ENCODE measurements around the gene E2F4.

DNA sequence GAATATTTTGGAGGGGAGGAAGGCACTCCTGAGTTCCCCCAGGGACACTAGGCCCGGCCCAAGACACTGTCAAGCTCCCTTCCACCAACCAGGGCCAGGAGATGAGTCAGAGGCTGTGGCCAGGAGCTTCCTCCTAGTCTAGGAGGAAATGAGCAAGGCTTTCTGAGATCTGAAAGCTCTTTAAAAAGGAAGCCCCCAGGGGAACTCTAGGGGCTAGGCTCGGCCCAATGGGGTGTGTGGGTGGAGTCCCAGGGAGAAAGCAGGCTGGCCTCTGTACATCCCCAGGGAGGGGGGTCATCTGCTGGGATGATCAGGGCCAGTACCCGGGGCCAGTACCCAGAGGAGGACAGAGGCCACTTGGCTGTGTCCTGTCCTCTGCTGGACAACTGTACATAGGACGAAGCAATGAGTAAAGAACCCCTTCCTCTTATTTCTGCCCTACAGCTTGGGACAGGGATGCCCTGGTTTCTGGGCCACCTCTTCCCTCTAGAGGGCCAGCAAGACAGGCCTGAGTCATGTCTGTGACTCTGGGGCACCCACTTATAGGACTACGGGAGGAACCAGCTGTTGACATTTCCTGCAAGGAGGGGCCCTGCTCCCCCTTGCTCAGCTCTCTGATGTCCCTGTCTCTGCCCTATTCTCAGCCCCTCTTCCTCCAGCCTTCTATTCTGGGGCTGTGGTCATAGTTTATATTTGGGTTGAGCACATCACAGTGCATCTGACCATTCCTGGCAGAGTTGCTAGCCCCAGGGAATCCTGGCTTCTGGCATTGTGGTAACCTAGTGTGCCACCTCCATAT is 52.6 kb downstream of the E2F4 start:
- TF ChIP-seq, protein P1, sequence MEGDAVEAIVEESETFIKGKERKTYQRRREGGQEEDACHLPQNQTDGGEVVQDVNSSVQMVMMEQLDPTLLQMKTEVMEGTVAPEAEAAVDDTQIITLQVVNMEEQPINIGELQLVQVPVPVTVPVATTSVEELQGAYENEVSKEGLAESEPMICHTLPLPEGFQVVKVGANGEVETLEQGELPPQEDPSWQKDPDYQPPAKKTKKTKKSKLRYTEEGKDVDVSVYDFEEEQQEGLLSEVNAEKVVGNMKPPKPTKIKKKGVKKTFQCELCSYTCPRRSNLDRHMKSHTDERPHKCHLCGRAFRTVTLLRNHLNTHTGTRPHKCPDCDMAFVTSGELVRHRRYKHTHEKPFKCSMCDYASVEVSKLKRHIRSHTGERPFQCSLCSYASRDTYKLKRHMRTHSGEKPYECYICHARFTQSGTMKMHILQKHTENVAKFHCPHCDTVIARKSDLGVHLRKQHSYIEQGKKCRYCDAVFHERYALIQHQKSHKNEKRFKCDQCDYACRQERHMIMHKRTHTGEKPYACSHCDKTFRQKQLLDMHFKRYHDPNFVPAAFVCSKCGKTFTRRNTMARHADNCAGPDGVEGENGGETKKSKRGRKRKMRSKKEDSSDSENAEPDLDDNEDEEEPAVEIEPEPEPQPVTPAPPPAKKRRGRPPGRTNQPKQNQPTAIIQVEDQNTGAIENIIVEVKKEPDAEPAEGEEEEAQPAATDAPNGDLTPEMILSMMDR (IDR thresholded peaks at IDR 0.05) = no peak
- TF ChIP-seq, protein P2, sequence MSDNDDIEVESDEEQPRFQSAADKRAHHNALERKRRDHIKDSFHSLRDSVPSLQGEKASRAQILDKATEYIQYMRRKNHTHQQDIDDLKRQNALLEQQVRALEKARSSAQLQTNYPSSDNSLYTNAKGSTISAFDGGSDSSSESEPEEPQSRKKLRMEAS (IDR thresholded peaks at IDR 0.05) = no peak
- TF ChIP-seq PHF8 (IDR thresholded peaks at IDR 0.05; ENCODE audit: borderline replicate concordance, low read depth) (no peak), CEBPB (IDR thresholded peaks at IDR 0.05) (no peak), POLR2A (IDR thresholded peaks at IDR 0.05; ENCODE audit: low read length) (no peak), NR3C1 (IDR thresholded peaks at IDR 0.05) (no peak), TP53 (CRISPR knock-in tag; IDR thresholded peaks at IDR 0.05) (no peak), ZFP36 (IDR thresholded peaks at IDR 0.05; ENCODE audit: borderline replicate concordance, partially characterized antibody) (no peak), BHLHE40 (IDR thresholded peaks at IDR 0.05; ENCODE audit: low read depth, low read length) (no peak), KDM1A (IDR thresholded peaks at IDR 0.05; ENCODE audit: low read depth) (no peak)
- TF ChIP-seq, protein P3, sequence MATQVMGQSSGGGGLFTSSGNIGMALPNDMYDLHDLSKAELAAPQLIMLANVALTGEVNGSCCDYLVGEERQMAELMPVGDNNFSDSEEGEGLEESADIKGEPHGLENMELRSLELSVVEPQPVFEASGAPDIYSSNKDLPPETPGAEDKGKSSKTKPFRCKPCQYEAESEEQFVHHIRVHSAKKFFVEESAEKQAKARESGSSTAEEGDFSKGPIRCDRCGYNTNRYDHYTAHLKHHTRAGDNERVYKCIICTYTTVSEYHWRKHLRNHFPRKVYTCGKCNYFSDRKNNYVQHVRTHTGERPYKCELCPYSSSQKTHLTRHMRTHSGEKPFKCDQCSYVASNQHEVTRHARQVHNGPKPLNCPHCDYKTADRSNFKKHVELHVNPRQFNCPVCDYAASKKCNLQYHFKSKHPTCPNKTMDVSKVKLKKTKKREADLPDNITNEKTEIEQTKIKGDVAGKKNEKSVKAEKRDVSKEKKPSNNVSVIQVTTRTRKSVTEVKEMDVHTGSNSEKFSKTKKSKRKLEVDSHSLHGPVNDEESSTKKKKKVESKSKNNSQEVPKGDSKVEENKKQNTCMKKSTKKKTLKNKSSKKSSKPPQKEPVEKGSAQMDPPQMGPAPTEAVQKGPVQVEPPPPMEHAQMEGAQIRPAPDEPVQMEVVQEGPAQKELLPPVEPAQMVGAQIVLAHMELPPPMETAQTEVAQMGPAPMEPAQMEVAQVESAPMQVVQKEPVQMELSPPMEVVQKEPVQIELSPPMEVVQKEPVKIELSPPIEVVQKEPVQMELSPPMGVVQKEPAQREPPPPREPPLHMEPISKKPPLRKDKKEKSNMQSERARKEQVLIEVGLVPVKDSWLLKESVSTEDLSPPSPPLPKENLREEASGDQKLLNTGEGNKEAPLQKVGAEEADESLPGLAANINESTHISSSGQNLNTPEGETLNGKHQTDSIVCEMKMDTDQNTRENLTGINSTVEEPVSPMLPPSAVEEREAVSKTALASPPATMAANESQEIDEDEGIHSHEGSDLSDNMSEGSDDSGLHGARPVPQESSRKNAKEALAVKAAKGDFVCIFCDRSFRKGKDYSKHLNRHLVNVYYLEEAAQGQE (IDR thresholded peaks at IDR 0.05) = no peak
- TF ChIP-seq, protein P4, sequence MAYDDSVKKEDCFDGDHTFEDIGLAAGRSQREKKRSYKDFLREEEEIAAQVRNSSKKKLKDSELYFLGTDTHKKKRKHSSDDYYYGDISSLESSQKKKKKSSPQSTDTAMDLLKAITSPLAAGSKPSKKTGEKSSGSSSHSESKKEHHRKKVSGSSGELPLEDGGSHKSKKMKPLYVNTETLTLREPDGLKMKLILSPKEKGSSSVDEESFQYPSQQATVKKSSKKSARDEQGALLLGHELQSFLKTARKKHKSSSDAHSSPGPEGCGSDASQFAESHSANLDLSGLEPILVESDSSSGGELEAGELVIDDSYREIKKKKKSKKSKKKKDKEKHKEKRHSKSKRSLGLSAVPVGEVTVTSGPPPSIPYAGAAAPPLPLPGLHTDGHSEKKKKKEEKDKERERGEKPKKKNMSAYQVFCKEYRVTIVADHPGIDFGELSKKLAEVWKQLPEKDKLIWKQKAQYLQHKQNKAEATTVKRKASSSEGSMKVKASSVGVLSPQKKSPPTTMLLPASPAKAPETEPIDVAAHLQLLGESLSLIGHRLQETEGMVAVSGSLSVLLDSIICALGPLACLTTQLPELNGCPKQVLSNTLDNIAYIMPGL (CRISPR knock-in tag; IDR thresholded peaks at IDR 0.05; ENCODE audit: borderline replicate concordance) = no peak
- TF ChIP-seq, protein P5, sequence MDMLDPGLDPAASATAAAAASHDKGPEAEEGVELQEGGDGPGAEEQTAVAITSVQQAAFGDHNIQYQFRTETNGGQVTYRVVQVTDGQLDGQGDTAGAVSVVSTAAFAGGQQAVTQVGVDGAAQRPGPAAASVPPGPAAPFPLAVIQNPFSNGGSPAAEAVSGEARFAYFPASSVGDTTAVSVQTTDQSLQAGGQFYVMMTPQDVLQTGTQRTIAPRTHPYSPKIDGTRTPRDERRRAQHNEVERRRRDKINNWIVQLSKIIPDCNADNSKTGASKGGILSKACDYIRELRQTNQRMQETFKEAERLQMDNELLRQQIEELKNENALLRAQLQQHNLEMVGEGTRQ (IDR thresholded peaks at IDR 0.05) = no peak
